H1 (cell line): ENCODE measurements around the gene LRP8.

Experiments used
- EP300 ChIP-seq, 2 experiments: IDR thresholded peaks; 1 replicate in 1 of 2; 2 replicates in 1 of 2; pipeline ENCODE4 v1.6.1; 2011 to 2012; ENCODE audit warnings: low read depth in 2 of 2, low read length in 2 of 2, mild to moderate bottlenecking in 2 of 2, borderline replicate concordance in 1 of 2, inconsistent platforms in 1 of 2, moderate library complexity in 1 of 2
- EZH2 ChIP-seq: fragments of 200-600 bp; sonication (generic); IDR thresholded peaks from 2 replicates; pipeline ENCODE4 v1.7.1; 2012; ENCODE audit warnings: low read depth, mild to moderate bottlenecking, moderate library complexity, low read length, inconsistent platforms; ENCODE audit not compliant: severe bottlenecking
- PHF8 ChIP-seq: fragments of 200-600 bp; sonication (generic); conservative IDR thresholded peaks from 2 replicates; pipeline ENCODE4 v1.7.1; 2012; ENCODE audit warnings: low read depth, mild to moderate bottlenecking, inconsistent platforms, low read length, moderate library complexity
- POLR2AphosphoS5 ChIP-seq: IDR thresholded peaks from 2 replicates; pipeline ENCODE4 v1.6.1; 2011; ENCODE audit warnings: low read depth, low read length
- TEAD4 ChIP-seq: IDR thresholded peaks from 2 replicates; pipeline ENCODE4 v1.6.1; 2012; ENCODE audit warnings: low read depth, low read length, inconsistent platforms, mixed read lengths
- YY1 ChIP-seq: IDR thresholded peaks from 2 replicates; pipeline ENCODE4 v1.6.1; 2011; ENCODE audit warnings: low read depth, mild to moderate bottlenecking, low read length
- TF ChIP-seq, protein P1 (sequence below), 3 experiments: IDR thresholded peaks; 1 replicate in 2 of 3; 2 replicates in 1 of 3; pipeline versions ENCODE4 v1.5.1 to v1.6.1; 2011; ENCODE audit warnings: low read length in 3 of 3, mild to moderate bottlenecking in 3 of 3, inconsistent platforms in 2 of 3, low read depth in 1 of 3, moderate library complexity in 1 of 3; ENCODE audit not compliant: insufficient read depth in 1 of 3; ENCODE audit errors: control extremely low read depth in 1 of 3

DNA sequence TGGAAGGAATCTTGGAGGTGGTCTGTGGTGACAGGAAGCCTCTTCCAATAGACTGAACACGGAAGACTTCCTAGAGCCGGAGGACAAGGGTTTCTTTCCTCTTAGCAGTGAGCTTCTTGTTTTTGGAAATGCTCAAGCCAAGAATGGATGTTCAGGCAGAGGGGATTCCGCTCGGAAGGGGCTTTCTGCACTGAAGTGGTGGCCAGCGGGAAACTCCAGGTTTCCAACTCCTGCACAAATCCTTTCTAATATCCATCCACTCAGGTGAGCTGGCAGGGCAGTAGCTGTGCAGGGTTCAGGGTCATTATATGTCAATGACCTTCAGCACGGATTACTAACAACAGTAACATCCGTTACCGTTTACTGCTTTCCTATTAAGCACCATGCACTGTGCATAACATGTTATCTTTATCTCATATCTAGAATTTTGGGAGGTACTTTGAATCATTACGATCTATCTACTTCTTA is 131.8 kb downstream of the LRP8 start:
- TF ChIP-seq YY1 = no peak
- TF ChIP-seq PHF8 = no peak
- no peak for TF ChIP-seq EP300 (IDR thresholded peaks at IDR 0.05; ENCODE audit: borderline replicate concordance in 1 of 2, low read depth in 2 of 2, low read length in 2 of 2)
- TF ChIP-seq POLR2AphosphoS5 = no peak
- TF ChIP-seq TEAD4 = no peak
- no peak for TF ChIP-seq EZH2
- TF ChIP-seq, protein P1, sequence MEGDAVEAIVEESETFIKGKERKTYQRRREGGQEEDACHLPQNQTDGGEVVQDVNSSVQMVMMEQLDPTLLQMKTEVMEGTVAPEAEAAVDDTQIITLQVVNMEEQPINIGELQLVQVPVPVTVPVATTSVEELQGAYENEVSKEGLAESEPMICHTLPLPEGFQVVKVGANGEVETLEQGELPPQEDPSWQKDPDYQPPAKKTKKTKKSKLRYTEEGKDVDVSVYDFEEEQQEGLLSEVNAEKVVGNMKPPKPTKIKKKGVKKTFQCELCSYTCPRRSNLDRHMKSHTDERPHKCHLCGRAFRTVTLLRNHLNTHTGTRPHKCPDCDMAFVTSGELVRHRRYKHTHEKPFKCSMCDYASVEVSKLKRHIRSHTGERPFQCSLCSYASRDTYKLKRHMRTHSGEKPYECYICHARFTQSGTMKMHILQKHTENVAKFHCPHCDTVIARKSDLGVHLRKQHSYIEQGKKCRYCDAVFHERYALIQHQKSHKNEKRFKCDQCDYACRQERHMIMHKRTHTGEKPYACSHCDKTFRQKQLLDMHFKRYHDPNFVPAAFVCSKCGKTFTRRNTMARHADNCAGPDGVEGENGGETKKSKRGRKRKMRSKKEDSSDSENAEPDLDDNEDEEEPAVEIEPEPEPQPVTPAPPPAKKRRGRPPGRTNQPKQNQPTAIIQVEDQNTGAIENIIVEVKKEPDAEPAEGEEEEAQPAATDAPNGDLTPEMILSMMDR (IDR thresholded peaks at IDR 0.05; ENCODE audit: control extremely low read depth in 1 of 3, insufficient read depth in 1 of 3, low read depth in 1 of 3, low read length in 3 of 3) = no peak
